Keratinocyte (primary cell): Measurements from ENCODE around the gene HEG1. TPM values are rescaled to one million over a fixed set of nuclear protein-coding genes. Genes with fewer than 3 reads are reported as not detected.

ENCODE experiments used
- DNase-seq: peaks from one replicate; pipeline ENCODE4 v3.0.0-alpha.2; 2011; ENCODE audit warnings: low read depth, missing footprints, low spot score
- FAIRE-seq: peaks from 2 replicates; lab custom pipeline; 2011; peaks lifted over from hg19 to GRCh38; lab: Jason Lieb, UNC
- H2AFZ ChIP-seq: 2 replicates; pipeline ENCODE4 v1.6.0; 2012; ENCODE audit warnings: low read length, control low read depth, inconsistent platforms; ENCODE audit not compliant: control insufficient read depth
- H3K27ac ChIP-seq: 2 replicates; pipeline ENCODE4 v1.5.1; 2011; ENCODE audit warnings: low read length; ENCODE audit not compliant: control insufficient read depth, insufficient read depth
- H3K27me3 ChIP-seq: 3 replicates; pipeline ENCODE4 v1.6.0; 2011; ENCODE audit warnings: low read length; ENCODE audit not compliant: control insufficient read depth, insufficient read depth; ENCODE audit errors: extremely low read depth
- H3K36me3 ChIP-seq, 2 experiments: 2 replicates in 1 of 2; 3 replicates in 1 of 2; pipeline ENCODE4 v1.5.1; 2011; ENCODE audit warnings: low read length in 2 of 2, mild to moderate bottlenecking in 1 of 2; ENCODE audit not compliant: control insufficient read depth in 2 of 2, insufficient read depth in 2 of 2; ENCODE audit errors: extremely low read depth in 1 of 2
- H3K4me1 ChIP-seq: 3 replicates; pipeline ENCODE4 v1.5.1; 2011; ENCODE audit warnings: low read length; ENCODE audit not compliant: control insufficient read depth, insufficient read depth; ENCODE audit errors: extremely low read depth
- H3K4me2 ChIP-seq: 3 replicates; pipeline ENCODE4 v1.6.0; 2011; ENCODE audit warnings: low read depth, low read length; ENCODE audit not compliant: control insufficient read depth, insufficient read depth; ENCODE audit errors: extremely low read depth
- H3K4me3 ChIP-seq, 3 experiments: fragments of 200-600 bp in 1 of 3; sonication (generic) in 1 of 3; 2 replicates in 2 of 3; 3 replicates in 1 of 3; pipeline ENCODE4 v1.5.1; 2011 to 2016; ENCODE audit warnings: low read length in 3 of 3, mild to moderate bottlenecking in 3 of 3, control low read depth in 2 of 3, inconsistent platforms in 1 of 3, low read depth in 1 of 3, mixed read lengths in 1 of 3, mixed run types in 1 of 3, moderate library complexity in 1 of 3; ENCODE audit not compliant: control insufficient read depth in 2 of 3, insufficient read depth in 2 of 3; ENCODE audit errors: extremely low read depth in 1 of 3
- H3K79me2 ChIP-seq: 2 replicates; pipeline ENCODE4 v1.6.0; 2012; ENCODE audit warnings: low read length; ENCODE audit not compliant: control insufficient read depth, insufficient read depth
- H3K9ac ChIP-seq: 3 replicates; pipeline ENCODE4 v1.6.0; 2011; ENCODE audit warnings: low read length; ENCODE audit not compliant: control insufficient read depth, insufficient read depth; ENCODE audit errors: extremely low read depth
- H3K9me1 ChIP-seq: 3 replicates; pipeline ENCODE4 v1.6.0; 2011; ENCODE audit warnings: low read length; ENCODE audit not compliant: control insufficient read depth, insufficient read depth; ENCODE audit errors: extremely low read depth
- H3K9me3 ChIP-seq: 2 replicates; pipeline ENCODE4 v1.5.1; 2012; ENCODE audit warnings: low read depth, low read length; ENCODE audit not compliant: control insufficient read depth
- H4K20me1 ChIP-seq: 3 replicates; pipeline ENCODE4 v1.6.0; 2011; ENCODE audit warnings: low read length; ENCODE audit not compliant: control insufficient read depth, insufficient read depth; ENCODE audit errors: extremely low read depth
- CTCF ChIP-seq, 3 experiments: IDR thresholded peaks in 1 of 3; conservative IDR thresholded peaks in 1 of 3; optimal IDR thresholded peaks in 1 of 3; 2 replicates in 2 of 3; 3 replicates in 1 of 3; pipeline versions ENCODE3 to v1.5.1; 2011; ENCODE audit warnings: low read length in 3 of 3, mild to moderate bottlenecking in 3 of 3, moderate library complexity in 2 of 3, control low read depth in 1 of 3, inconsistent platforms in 1 of 3; ENCODE audit not compliant: insufficient read depth in 2 of 3; ENCODE audit errors: extremely low read depth in 1 of 3
- EZH2 ChIP-seq: IDR thresholded peaks from one replicate; pipeline ENCODE4 v1.6.1; 2012; ENCODE audit warnings: inconsistent platforms, mild to moderate bottlenecking, low read length, moderate library complexity
- dilution Hi-C: fragments of 300-500 bp; cut with MboI; formaldehyde crosslinking; loops from one replicate; pipeline ENCODE4 v1.7.0; 2020; ENCODE audit warnings: low sequenced_read_pairs; ENCODE audit not compliant: extremely low pct_ligation_motif_present
- polyA plus RNA-seq, 5 experiments: library from polyadenylated mRNA; depleted of rRNA in 3 of 5; stranded (reverse) in 3 of 5; stranded (forward) in 1 of 5; unstranded in 1 of 5; fragments of >200 nt; gene quantifications; 1 replicate in 1 of 5; 2 replicates in 3 of 5; 3 replicates in 1 of 5; pipeline versions ENCODE4 v1.2.1 to v1.2.3, GENCODE V29; 2011 to 2012; ENCODE audit warnings: missing spikeins in 2 of 5, low read depth in 1 of 5, low replicate concordance in 1 of 5

The HEG1 gene
- polyA plus RNA-seq, 1 donor (not counting 4 experiments of a cell fraction or from before 2014, with no cell fraction given): 12.7 TPM

- H3K36me3 ChIP-seq: no peaks in the 10 kb centered on the region
- DNase-seq (no peak), FAIRE-seq (no peak)
- no peak overlapping the region for H2AFZ ChIP-seq
- peak overlapping the region; percentile 82 for H3K4me2 ChIP-seq
- dilution Hi-C loops: no loop called here
- no peaks in the 10 kb centered on the region for H3K9me1 ChIP-seq
- H3K9ac ChIP-seq: no peak overlapping the region
- H4K20me1 ChIP-seq: no peaks in the 10 kb centered on the region
- H3K27ac ChIP-seq: no peak overlapping the region
- no peaks in the 10 kb centered on the region for H3K9me3 ChIP-seq
- H3K4me1 ChIP-seq: peaks cover 68% of the 10 kb centered on the region
- TF ChIP-seq EZH2 (no peak), CTCF (optimal IDR thresholded peaks at IDR 0.05 in 1 of 3, IDR thresholded peaks at IDR 0.05 in 1 of 3, conservative IDR thresholded peaks at IDR 0.05 in 1 of 3; ENCODE audit: extremely low read depth in 1 of 3, insufficient read depth in 2 of 3, low read length in 3 of 3) (no peak)
- H3K27me3 ChIP-seq: no peaks in the 10 kb centered on the region
- H3K79me2 ChIP-seq: peaks cover 20% of the 10 kb centered on the region
- peak overlapping the region in 2 of 3 experiments; percentile 60 to 84 for H3K4me3 ChIP-seq
Measured at GRCh38 chr3:125054062-125054448, 1.7 kb downstream of the HEG1 start.

GRCh38 chr3:125053304-125053699, 2.5 kb downstream of the HEG1 start:
- Histone ChIP-seq H3K4me2 (peak overlapping the region; percentile 82), H3K27ac (no peak overlapping the region), H3K27me3 (no peaks in the 10 kb centered on the region), H4K20me1 (no peaks in the 10 kb centered on the region), H2AFZ (no peak overlapping the region), H3K9ac (no peak overlapping the region), H3K4me3 (no peak overlapping the region), H3K36me3 (no peaks in the 10 kb centered on the region), H3K9me3 (no peaks in the 10 kb centered on the region), H3K9me1 (peaks cover under 1% of the 10 kb centered on the region), H3K4me1 (peaks cover 72% of the 10 kb centered on the region), H3K79me2 (peaks cover 20% of the 10 kb centered on the region)
- dilution Hi-C loops: no loop called here
- TF ChIP-seq CTCF (optimal IDR thresholded peaks at IDR 0.05 in 1 of 3, IDR thresholded peaks at IDR 0.05 in 1 of 3, conservative IDR thresholded peaks at IDR 0.05 in 1 of 3; ENCODE audit: extremely low read depth in 1 of 3, insufficient read depth in 2 of 3, low read length in 3 of 3) (no peak), EZH2 (no peak)
- no peak for DNase-seq
- FAIRE-seq: no peak
